ENCODE measurements around the gene COX4I1. TPM values are rescaled to one million over a fixed set of nuclear protein-coding genes. Genes with fewer than 3 reads are reported as not detected.

The COX4I1 gene
- total and polyA plus RNA-seq, 9 of the 15 experiments (the other 6 are each of a cell fraction or from before 2014, with no cell fraction given): 651 to 2,356 (median 1,032) TPM

DNA sequence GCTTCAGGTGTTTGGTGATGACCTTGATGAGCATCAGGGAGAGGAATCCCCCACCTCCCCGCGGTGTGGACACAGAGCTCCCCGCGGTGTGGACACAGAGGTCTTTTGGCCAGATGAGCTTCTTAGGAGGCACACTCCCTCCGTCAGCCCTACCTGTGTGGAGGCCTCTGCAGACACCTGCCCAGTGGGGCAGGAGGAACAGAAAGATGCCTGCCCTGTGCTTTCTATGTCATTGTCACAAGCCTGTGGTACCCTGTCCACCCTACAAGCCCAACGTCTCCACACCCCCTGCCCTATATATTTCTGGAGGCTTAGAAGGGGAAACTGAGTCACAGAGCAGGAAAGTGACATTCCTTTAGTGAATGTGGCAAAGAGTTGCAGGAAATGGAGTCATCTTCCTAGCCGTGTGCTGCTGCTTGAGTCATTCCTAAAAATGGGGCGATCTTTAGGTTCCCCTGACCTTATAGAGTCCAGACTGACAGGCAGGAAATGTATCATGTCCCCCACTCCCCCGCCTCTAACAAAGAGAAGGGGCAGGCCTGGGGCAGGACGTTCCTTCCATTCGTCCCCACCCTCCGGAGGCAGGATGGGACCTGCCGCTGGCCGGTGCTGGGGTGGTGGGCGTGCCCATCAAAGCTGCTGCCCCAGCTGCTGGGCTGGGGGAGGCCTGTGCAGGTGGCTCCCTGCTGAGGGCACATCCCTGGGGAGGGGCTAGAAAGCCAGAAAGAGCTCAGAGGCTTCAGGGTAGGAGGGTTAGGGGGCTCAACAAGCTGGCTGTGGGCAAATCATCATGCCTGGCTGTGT is 47.6 kb upstream of the COX4I1 start (continued):
- TF ChIP-seq, protein P1, sequence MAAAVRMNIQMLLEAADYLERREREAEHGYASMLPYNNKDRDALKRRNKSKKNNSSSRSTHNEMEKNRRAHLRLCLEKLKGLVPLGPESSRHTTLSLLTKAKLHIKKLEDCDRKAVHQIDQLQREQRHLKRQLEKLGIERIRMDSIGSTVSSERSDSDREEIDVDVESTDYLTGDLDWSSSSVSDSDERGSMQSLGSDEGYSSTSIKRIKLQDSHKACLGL (CRISPR knock-in tag; IDR thresholded peaks at IDR 0.05; ENCODE audit: borderline replicate concordance, poor library complexity, severe bottlenecking): no peak
- no peak for TF ChIP-seq IFI16 (CRISPR knock-in tag; IDR thresholded peaks at IDR 0.05)
- no peak for TF ChIP-seq RBM34 (IDR thresholded peaks at IDR 0.05; ENCODE audit: borderline replicate concordance, insufficient read depth, low read length)
- TF ChIP-seq, protein P2, sequence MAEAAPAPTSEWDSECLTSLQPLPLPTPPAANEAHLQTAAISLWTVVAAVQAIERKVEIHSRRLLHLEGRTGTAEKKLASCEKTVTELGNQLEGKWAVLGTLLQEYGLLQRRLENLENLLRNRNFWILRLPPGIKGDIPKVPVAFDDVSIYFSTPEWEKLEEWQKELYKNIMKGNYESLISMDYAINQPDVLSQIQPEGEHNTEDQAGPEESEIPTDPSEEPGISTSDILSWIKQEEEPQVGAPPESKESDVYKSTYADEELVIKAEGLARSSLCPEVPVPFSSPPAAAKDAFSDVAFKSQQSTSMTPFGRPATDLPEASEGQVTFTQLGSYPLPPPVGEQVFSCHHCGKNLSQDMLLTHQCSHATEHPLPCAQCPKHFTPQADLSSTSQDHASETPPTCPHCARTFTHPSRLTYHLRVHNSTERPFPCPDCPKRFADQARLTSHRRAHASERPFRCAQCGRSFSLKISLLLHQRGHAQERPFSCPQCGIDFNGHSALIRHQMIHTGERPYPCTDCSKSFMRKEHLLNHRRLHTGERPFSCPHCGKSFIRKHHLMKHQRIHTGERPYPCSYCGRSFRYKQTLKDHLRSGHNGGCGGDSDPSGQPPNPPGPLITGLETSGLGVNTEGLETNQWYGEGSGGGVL (CRISPR knock-in tag; IDR thresholded peaks at IDR 0.05): no peak
- no peak for TF ChIP-seq CBFB (CRISPR knock-in tag; IDR thresholded peaks at IDR 0.05)
- no peak for TF ChIP-seq SIX5 (IDR thresholded peaks at IDR 0.05; ENCODE audit: borderline replicate concordance in 1 of 2, insufficient read depth in 1 of 2, low read depth in 1 of 2, low read length in 2 of 2)
- TF ChIP-seq SIN3B (IDR thresholded peaks at IDR 0.05; ENCODE audit: low read depth): no peak
- no peak for TF ChIP-seq SIN3A (IDR thresholded peaks at IDR 0.05; ENCODE audit: borderline replicate concordance in 2 of 2, control insufficient read depth in 1 of 2, low read depth in 2 of 2, low read length in 2 of 2)
- TF ChIP-seq EHMT2 (IDR thresholded peaks at IDR 0.05): no peak
